ENCODE data around the gene TMEM117. TPM values are rescaled to one million over a fixed set of nuclear protein-coding genes. Genes with fewer than 3 reads are reported as not detected.

The TMEM117 gene
- total and polyA plus RNA-seq, 2 donors (not counting 3 experiments of a cell fraction or from before 2014, with no cell fraction given), result 1.2 to 3.8 TPM

GRCh38 chr12:44148936-44149335 lies 313.1 kb downstream of the TMEM117 start:
- Histone ChIP-seq H3K4me3 (replicated peaks in 1 of 3; ENCODE audit: insufficient read depth in 1 of 3, low read depth in 1 of 3, low read length in 3 of 3) (no peak overlapping the region), H2AFZ (ENCODE audit: low read depth, low read length) (no peak overlapping the region), H3K9ac (replicated peaks; ENCODE audit: extremely low read depth, insufficient read depth, low read length) (no peak overlapping the region), H3K4me2 (ENCODE audit: insufficient read depth, low read length) (no peak overlapping the region), H3K79me2 (ENCODE audit: control insufficient read depth, insufficient read depth, low read length) (no peaks in the 10 kb centered on the region), H3K4me1 (ENCODE audit: control insufficient read depth, extremely low read depth, insufficient read depth, low read length) (no peaks in the 10 kb centered on the region), H3K36me3 (ENCODE audit: control insufficient read depth in 2 of 2, extremely low read depth in 1 of 2, insufficient read depth in 2 of 2, low read length in 2 of 2) (no peaks in the 10 kb centered on the region), H3K27me3 (ENCODE audit: control insufficient read depth in 2 of 2, insufficient read depth in 2 of 2, low read length in 2 of 2) (no peaks in the 10 kb centered on the region), H4K20me1 (replicated peaks; ENCODE audit: control insufficient read depth, extremely low read depth, insufficient read depth, low read length) (no peaks in the 10 kb centered on the region), H3K27ac (ENCODE audit: insufficient read depth, low read depth, low read length) (no peak overlapping the region), H3K9me3 (replicated peaks; ENCODE audit: control insufficient read depth, insufficient read depth, low read length) (no peaks in the 10 kb centered on the region), H3K9me1 (replicated peaks; ENCODE audit: control insufficient read depth, extremely low read depth, insufficient read depth, low read length) (no peaks in the 10 kb centered on the region)
- TF ChIP-seq POLR2A (IDR thresholded peaks at IDR 0.05; ENCODE audit: low read depth, low read length) (no peak), POLR2AphosphoS5 (IDR thresholded peaks at IDR 0.05; ENCODE audit: insufficient read depth, low read depth, low read length) (no peak), EZH2 (IDR thresholded peaks at IDR 0.05; ENCODE audit: borderline replicate concordance, low read depth, low read length, severe bottlenecking) (no peak), MAX (IDR thresholded peaks at IDR 0.05; ENCODE audit: insufficient read depth, insufficient read length) (no peak), JUN (IDR thresholded peaks at IDR 0.05; ENCODE audit: borderline replicate concordance, insufficient read depth, insufficient read length, low read depth) (no peak), GATA2 (IDR thresholded peaks at IDR 0.05; ENCODE audit: insufficient read depth, insufficient read length, low read depth, low read length) (no peak), MYC (IDR thresholded peaks at IDR 0.05; ENCODE audit: low read depth, low read length) (no peak), FOS (IDR thresholded peaks at IDR 0.05; ENCODE audit: borderline replicate concordance, insufficient read depth, low read length) (no peak)
- TF ChIP-seq, protein P1, sequence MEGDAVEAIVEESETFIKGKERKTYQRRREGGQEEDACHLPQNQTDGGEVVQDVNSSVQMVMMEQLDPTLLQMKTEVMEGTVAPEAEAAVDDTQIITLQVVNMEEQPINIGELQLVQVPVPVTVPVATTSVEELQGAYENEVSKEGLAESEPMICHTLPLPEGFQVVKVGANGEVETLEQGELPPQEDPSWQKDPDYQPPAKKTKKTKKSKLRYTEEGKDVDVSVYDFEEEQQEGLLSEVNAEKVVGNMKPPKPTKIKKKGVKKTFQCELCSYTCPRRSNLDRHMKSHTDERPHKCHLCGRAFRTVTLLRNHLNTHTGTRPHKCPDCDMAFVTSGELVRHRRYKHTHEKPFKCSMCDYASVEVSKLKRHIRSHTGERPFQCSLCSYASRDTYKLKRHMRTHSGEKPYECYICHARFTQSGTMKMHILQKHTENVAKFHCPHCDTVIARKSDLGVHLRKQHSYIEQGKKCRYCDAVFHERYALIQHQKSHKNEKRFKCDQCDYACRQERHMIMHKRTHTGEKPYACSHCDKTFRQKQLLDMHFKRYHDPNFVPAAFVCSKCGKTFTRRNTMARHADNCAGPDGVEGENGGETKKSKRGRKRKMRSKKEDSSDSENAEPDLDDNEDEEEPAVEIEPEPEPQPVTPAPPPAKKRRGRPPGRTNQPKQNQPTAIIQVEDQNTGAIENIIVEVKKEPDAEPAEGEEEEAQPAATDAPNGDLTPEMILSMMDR (IDR thresholded peaks at IDR 0.05; ENCODE audit: extremely low read depth in 1 of 2, insufficient read depth in 1 of 2, low read depth in 1 of 2, low read length in 2 of 2), result no peak
- intact Hi-C loops (cut with micrococcal nuclease) (no loop called here), dilution Hi-C loops (cut with MboI; ENCODE audit: extremely low pct_ligation_motif_present, low sequenced_read_pairs) (no loop called here)
- DNase-seq (ENCODE audit: low read depth, low spot score) (no peak), FAIRE-seq (no peak)
- BruUV-seq (replicated peaks), result no TSS peak
- POLR2A ChIA-PET, result no interaction called here
- CTCF ChIA-PET, result no interaction called here

Data from endothelial cell of umbilical vein (primary cell).